ENCODE results near the gene GPR161.
A peak's percentile ranks its signal among the peaks of the same experiment; 100 is the strongest.
"Not testable (repeated sequence)": the region's sequence is repeated elsewhere in the genome, so short reads cannot be mapped to it uniquely, and the experiment has no call there.

GPR161 gene, protein sequence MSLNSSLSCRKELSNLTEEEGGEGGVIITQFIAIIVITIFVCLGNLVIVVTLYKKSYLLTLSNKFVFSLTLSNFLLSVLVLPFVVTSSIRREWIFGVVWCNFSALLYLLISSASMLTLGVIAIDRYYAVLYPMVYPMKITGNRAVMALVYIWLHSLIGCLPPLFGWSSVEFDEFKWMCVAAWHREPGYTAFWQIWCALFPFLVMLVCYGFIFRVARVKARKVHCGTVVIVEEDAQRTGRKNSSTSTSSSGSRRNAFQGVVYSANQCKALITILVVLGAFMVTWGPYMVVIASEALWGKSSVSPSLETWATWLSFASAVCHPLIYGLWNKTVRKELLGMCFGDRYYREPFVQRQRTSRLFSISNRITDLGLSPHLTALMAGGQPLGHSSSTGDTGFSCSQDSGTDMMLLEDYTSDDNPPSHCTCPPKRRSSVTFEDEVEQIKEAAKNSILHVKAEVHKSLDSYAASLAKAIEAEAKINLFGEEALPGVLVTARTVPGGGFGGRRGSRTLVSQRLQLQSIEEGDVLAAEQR

DNA sequence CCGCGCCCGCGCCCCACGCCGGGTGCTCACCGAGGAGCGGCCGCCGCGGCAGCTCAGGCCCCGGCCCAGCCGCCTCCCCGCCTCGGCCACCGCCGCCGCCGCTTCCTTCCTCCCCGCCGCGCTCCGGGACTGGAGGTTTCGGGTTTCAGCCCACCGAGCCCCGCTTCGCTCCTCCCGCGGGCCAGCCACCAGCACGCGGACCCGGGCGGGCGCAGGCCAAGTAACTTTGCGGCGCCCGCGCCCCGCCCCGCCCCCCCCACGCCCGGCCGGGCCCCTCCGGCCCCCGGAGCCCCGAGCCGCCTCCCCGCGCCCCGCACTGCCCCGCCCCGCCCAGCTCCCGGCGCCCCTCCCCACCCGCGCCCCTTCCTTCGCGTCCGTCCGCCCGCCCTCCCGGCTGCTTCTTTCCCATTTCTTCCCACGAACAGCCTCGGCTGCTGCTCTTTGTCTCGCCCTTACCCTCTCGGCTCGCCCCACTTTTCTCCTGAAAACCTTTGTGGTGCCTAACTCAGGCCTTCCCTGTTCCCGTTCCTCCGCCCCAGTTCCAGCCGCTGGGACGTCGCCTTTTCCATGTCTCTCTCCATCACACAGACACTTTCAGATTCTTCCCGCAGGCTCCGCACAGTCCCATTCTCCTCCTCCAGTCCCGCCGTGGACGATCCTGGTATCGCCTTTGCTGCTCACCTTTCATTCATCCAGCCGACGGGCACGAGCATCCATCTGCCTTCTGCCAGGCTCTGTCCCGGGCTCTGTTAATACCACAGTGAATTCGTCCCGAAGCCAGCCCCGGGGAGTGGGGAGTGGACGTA lies at the start of gene GPR161:
TSS of gene GPR161 (minus strand) at position 222 of the 806 bp plus-strand sequence. CDS start 32,080 bp downstream, outside the sequence.
- ATAC-seq (peak; percentile 11), DNase-seq (peak; percentile 37)

DNA sequence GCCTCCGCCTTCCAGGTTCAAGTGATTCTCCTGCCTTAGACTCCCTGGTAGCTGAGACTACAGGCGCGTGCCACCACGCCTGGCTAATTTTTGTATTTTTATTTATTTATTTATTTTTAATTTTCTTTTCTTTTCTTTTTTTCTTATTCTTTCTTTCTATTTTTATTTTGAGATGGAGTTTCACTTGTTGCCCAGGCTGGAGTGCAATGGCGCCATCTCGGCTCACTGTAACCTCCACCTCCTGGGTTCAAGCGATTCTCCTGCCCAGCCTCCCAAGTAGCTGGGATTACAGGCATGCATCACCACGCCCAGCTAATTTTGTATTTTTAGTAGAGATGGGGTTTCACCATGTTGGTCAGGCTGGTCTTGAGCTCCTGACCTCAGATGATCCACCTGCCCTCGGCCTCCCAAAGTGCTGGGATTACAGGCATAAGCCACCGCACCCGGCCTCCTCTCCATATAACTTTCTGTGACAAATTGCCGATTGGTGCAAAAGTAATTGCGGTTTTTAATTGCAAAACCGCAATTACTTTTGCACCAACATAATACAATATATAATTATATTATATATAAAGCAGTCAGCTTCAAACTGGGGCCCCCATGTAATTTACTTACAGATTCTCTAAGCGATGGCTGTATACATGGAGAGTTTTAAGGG lies 44.5 kb upstream of the GPR161 start:
- not testable (repeated sequence) for DNase-seq, ATAC-seq

- ATAC-seq (no peak), DNase-seq (no peak)
Observed at GRCh38 chr1:168180148-168180524, 43.4 kb upstream of the GPR161 start.

GRCh38 chr1:168179438-168180147 lies 42.9 kb upstream of the GPR161 start:
- ATAC-seq (no peak), DNase-seq (peak; percentile 13)

DNA sequence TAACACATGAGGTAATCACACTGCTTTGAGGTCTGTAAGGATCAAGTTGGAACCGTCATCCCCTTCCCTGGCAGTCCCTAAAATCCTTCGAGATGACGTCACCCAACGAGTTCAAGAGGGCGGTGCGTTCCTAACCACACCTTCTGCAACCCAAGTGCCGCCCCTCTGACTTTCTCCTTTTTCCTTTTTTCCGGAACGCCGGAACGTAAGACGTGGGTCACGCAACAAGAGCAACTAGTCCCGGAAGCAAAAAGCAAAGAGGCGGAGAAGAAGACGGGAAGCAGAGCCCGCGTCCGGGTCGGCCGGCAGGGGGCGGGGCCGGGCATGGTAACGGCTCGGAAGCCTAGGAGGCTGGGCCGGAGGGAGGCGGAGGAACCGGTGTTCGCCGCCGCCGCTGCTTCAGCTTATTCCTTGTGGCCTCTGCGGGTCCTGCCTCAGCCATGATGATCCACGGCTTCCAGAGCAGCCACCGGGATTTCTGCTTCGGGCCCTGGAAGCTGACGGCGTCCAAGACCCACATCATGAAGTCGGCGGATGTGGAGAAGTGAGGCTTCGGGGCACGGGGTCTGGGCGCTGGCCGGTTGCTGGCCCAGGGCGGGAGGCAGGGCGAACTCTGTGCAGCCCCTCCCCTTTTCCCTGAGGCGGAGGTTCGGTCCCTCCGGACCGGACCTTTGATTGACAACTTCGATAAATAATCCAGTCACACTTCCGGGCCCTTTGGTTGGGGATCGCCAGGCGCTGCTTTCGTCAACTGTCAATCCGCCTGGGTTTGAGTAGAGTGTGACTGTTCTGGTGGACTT lies 42.1 kb upstream of the GPR161 start, which contains the start of gene TIPRL:
TSS of gene TIPRL (plus strand) at position 325 of the 800 bp plus-strand sequence. CDS start at position 441, 116 bp downstream.
- DNase-seq (peak; percentile 96), ATAC-seq (peak; percentile 92)

DNA sequence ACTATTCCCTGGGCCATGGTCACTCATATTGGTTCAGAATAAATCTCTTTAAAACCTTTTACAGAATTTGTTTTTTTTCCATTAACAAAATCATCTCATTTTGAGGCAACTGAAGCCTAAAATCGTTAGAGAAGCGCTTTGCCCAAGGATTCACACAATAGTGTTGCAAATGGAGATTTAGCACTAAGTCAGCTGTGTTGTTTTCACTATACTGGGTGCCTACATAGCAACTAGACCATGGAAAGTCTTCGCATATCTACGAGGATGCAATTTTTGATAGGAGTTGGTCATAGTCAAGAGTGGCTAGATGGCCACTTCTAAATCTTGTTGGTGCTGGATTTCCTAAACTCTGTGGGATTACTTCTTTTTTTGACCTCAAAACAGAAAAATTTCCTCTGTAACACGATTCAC lies 41.5 kb upstream of the GPR161 start:
- DNase-seq (no peak), ATAC-seq (no peak)

DNA sequence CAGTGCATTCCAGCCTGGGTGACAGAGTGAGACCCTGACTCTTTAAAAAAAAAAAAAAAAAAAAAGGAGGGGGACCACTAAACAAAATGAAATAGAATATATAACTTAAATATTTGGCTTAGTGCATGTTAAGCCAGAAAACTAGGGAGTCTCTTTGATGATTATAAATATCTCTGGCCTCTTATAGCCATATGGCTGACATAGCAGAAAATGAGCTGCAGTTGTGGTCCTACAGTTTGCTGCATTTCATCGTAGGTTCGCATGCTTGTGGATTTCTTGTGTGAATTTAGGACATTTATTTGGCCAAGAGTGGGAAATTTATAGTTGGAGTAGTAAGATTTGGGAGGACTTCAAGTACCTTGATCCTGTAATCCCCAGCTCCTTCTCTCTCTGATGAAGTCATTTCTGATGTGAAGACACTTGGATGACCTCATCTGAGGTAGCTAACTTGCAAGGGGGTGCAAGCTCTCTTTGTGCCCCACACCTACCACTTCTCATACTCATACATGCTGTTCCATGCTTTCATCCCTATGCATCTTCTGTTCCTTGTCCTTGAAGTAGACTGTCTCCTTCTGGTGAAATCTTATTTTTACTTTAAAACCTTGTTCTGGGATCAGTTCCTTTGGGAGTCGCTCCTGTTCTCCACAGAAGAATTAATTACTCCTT lies 35.7 kb upstream of the GPR161 start:
- ATAC-seq (no peak), DNase-seq (no peak)

- ATAC-seq (no peak), DNase-seq (no peak)
Observed at GRCh38 chr1:168170564-168171508, 34.1 kb upstream of the GPR161 start.

GRCh38 chr1:168167806-168168205 lies 31.1 kb upstream of the GPR161 start:
- ATAC-seq (no peak), DNase-seq (no peak)

DNA sequence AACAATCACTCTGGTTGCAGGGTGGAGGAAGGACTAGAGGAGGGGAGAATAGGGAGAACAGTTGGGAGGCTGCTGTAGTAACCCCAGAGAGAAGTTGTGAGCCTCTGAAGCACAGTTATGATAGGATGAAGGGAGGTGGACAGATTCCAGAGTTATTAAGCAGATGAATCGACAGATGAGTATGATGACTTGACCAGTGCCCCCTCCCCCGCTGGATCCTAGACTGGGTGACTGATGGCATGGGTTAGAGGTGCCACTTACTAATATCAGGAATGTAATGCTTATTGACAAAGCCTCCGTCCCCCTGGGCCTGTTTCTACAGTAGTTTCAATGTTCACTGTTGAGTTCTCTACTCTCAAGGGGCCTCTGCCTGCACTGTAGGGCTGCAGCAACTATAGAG lies 28.0 kb upstream of the GPR161 start:
- DNase-seq (no peak), ATAC-seq (no peak)

- ATAC-seq (no peak), DNase-seq (no peak)
Observed at GRCh38 chr1:168163670-168164069, 26.9 kb upstream of the GPR161 start.

DNA sequence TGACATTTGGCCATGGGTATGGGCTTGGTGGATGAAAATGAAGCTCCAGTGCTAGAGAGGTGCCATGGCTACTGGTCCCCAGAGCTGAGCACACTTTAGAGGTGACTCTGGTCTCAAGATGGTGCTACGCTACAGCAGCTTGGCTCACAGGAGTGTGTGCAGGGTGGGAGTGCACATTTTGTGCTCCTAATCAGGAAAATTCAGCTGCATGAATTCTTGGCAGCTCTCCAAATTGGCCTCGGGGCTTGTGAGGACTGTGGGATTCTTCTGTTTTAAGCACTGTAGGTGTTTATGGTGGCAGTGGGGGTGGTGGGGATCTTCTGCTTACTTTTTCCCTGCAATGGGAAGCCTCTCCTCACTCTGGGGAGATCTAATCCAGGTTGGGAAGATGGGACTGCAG lies 24.7 kb upstream of the GPR161 start:
- ATAC-seq (no peak), DNase-seq (no peak)

DNA sequence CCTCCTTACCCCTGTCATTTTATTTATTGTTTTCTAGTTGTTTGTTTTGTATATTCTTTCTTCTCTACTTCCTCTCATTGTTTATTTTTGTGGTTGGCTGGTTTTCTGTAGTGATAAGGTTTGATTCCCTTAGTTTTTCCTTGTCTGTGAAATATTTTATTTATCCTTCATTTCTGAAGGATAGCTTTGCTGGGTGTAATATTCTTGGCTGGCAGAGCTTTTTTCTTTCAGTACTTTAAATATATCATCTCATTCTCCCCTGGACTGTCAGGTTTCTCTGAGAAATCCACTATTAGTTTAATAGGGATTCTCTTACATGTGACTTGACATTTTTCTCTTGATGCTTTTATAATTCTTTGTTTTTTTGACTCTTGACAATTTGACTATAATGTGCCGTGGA lies 23.2 kb upstream of the GPR161 start:
- ATAC-seq = no peak

GRCh38 chr1:168159251-168159650 lies 22.5 kb upstream of the GPR161 start:
- DNase-seq (no peak), ATAC-seq (no peak)

More for the DNA sequence above, 23.2 kb upstream of the GPR161 start:
- no peak for DNase-seq

GRCh38 chr1:168157638-168158037 lies 20.9 kb upstream of the GPR161 start:
- no peak for ATAC-seq
- DNase-seq = no peak

DNA sequence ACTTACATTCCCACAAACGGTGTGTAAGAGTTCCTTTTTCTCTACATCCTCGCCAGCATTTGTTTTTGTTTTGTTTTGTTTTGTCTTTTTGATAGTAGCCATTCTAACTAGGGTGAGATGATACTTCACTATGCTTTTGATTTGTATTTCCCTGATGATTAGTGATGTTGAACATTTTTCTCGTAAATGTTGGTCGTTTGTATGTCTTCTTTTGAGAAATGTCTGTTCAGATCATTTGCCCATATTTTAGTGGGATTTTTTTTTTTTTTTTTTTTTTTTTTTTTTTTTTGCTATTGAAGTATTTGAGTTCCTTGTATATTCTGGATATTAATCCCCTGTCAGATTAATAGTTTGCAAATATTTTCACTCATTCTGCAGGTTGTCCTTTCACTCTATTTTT lies 19.2 kb upstream of the GPR161 start:
- ATAC-seq (no peak), DNase-seq (no peak)

DNA sequence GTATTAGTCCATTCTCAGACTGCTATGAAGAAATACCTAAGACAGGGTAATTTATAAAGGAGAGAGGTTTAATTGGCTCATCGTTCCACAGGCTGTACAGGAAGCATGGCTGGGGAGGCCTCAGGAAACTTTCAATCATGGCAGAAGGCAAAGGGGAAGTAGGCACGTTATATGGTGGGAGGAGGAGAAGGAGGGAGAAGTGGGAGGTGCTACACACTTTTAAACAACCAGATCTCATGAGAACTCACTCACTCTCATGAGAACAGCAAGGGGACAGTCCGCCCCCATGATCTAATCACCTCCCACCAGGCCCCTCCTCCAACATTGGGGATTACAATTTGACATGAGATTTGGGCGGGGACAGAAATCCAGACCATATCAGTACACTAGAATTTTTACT lies 18.0 kb upstream of the GPR161 start:
- not testable (repeated sequence) for ATAC-seq, DNase-seq

GRCh38 chr1:168151935-168152334 lies 15.2 kb upstream of the GPR161 start:
- DNase-seq = no peak
- no peak for ATAC-seq

GRCh38 chr1:168150283-168150682 lies 13.6 kb upstream of the GPR161 start:
- ATAC-seq (no peak), DNase-seq (no peak)

All from stimulated activated naive CD8-positive, alpha-beta T cell treated with anti-CD3 and anti-CD28 coated beads, Interleukin-15, Interleukin-2, amounts not matched to agents 100 U/mL and 50 U/mL, for 24 hours (primary cell).